Measurements from ENCODE around the gene GJB6.

DNA sequence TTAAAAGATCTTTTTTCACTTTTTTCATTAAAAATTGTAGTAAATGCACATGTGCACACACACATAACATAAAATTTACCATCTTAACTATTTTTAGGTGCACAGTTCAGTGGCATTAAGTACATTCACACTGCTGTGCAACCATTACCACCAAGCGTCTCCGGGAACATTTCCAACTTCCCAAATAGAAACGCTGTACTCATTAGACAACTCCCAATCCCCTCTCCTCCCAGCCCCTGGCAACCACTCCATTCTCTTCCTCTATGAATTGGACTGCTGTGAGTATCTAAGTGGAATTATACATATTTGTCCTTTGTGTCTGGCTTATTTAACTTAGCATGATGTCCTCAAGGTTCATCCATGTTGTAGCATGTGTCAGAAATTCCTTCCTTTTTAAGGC, 50.9 kb downstream of the GJB6 start:
- TF ChIP-seq, protein P1, sequence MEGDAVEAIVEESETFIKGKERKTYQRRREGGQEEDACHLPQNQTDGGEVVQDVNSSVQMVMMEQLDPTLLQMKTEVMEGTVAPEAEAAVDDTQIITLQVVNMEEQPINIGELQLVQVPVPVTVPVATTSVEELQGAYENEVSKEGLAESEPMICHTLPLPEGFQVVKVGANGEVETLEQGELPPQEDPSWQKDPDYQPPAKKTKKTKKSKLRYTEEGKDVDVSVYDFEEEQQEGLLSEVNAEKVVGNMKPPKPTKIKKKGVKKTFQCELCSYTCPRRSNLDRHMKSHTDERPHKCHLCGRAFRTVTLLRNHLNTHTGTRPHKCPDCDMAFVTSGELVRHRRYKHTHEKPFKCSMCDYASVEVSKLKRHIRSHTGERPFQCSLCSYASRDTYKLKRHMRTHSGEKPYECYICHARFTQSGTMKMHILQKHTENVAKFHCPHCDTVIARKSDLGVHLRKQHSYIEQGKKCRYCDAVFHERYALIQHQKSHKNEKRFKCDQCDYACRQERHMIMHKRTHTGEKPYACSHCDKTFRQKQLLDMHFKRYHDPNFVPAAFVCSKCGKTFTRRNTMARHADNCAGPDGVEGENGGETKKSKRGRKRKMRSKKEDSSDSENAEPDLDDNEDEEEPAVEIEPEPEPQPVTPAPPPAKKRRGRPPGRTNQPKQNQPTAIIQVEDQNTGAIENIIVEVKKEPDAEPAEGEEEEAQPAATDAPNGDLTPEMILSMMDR (conservative IDR thresholded peaks at IDR 0.05), result no peak
- TF ChIP-seq EZH2 (IDR thresholded peaks at IDR 0.05; ENCODE audit: low read depth), result no peak

All from PC-9 (cell line).